CD4-positive, alpha-beta T cell (primary cell): ENCODE measurements around the gene TCAP. TPM values are rescaled to one million over a fixed set of nuclear protein-coding genes. Genes with fewer than 3 reads are reported as not detected.
A peak's percentile ranks its signal among the peaks of the same experiment; 100 is the strongest.

Source experiments
- ATAC-seq: fragments of 200-7000 bp; cut with Tn5 transposase; one replicate; pipeline ENCODE4 v1.10.0; 2022; ENCODE audit warnings: mild to moderate bottlenecking; ENCODE audit not compliant: poor library complexity
- CTCF ChIA-PET: fragments of 350-600 bp; sonication (Branson Sonifier 250); formaldehyde crosslinking; loops from one replicate; lab custom pipeline; 2021; ENCODE audit warnings: antibody characterized with exemption, inconsistent platforms; lab: Charles Lee
- POLR2A ChIA-PET: fragments of 350-600 bp; sonication (Branson Sonifier 250); formaldehyde crosslinking; loops from one replicate; lab custom pipeline; 2021; ENCODE audit warnings: antibody characterized with exemption, inconsistent platforms; lab: Charles Lee
- DNase-seq, 14 experiments: peaks; one replicate each; pipeline ENCODE4 v3.0.0-alpha.2; 2013 to 2020; ENCODE audit warnings: mixed read lengths in 2 of 14
- H3K27ac ChIP-seq, 2 donors: one replicate each; pipeline versions ENCODE4 v1.5.1 to v1.7.0; 2013; ENCODE audit warnings: low read length in 2 of 2, low read depth in 1 of 2, mild to moderate bottlenecking in 1 of 2
- H3K27me3 ChIP-seq, 2 experiments: 1 replicate in 1 of 2; 2 replicates in 1 of 2; pipeline versions ENCODE4 v1.6.1 to v1.7.0; 2013; ENCODE audit warnings: low read length in 2 of 2, control low read depth in 1 of 2, mild to moderate bottlenecking in 1 of 2, moderate library complexity in 1 of 2; ENCODE audit not compliant: insufficient read depth in 2 of 2, control insufficient read depth in 1 of 2
- H3K36me3 ChIP-seq: one replicate; pipeline ENCODE4 v1.6.1; 2013; ENCODE audit warnings: low read length, control low read depth; ENCODE audit not compliant: insufficient read depth
- H3K4me1 ChIP-seq: one replicate; pipeline ENCODE4 v1.6.1; 2013; ENCODE audit warnings: low read length, control low read depth; ENCODE audit not compliant: insufficient read depth
- H3K4me3 ChIP-seq: one replicate; pipeline ENCODE4 v1.5.1; 2013; ENCODE audit warnings: mild to moderate bottlenecking, low read length, moderate library complexity
- H3K9me3 ChIP-seq, 2 experiments: 1 replicate in 1 of 2; 2 replicates in 1 of 2; pipeline versions ENCODE4 v1.6.1 to v1.7.0; 2013; ENCODE audit warnings: low read length in 2 of 2, mild to moderate bottlenecking in 2 of 2, control low read depth in 1 of 2, moderate library complexity in 1 of 2; ENCODE audit not compliant: control insufficient read depth in 1 of 2, insufficient read depth in 1 of 2
- H3K27ac Mint-ChIP-seq: one replicate; pipeline ENCODE4 v1.8.0; 2020; ENCODE audit warnings: mixed read lengths
- H3K27me3 Mint-ChIP-seq: one replicate; pipeline ENCODE4 v1.8.0; 2021; ENCODE audit warnings: mixed read lengths
- H3K36me3 Mint-ChIP-seq: one replicate; pipeline ENCODE4 v1.8.0; 2021; ENCODE audit warnings: low read depth, mixed read lengths
- H3K4me1 Mint-ChIP-seq: one replicate; pipeline ENCODE4 v1.8.0; 2021; ENCODE audit warnings: low read depth, mixed read lengths
- H3K4me3 Mint-ChIP-seq: one replicate; pipeline ENCODE4 v1.8.0; 2020; ENCODE audit warnings: mild to moderate bottlenecking, mixed read lengths
- H3K9me3 Mint-ChIP-seq: one replicate; pipeline ENCODE4 v1.8.0; 2020; ENCODE audit warnings: mixed read lengths
- intact Hi-C, 2 experiments: fragments of 100-400 bp; cut with DNase I in 1 of 2; cut with micrococcal nuclease in 1 of 2; formaldehyde crosslinking; loops; one replicate each; pipeline versions ENCODE4 v1.15.1 to v1.9.0; 2023 to 2025; cut with DNase I, micrococcal nuclease
- total RNA-seq, 174 experiments: library from RNA in 2 of 174; stranded (reverse) in 2 of 174; gene quantifications; one replicate each; pipeline ENCODE4 v1.2.3 and lab custom pipeline; 2021 to 2026
- TF ChIP-seq, protein P1 (sequence below): fragments of 200-600 bp; IDR thresholded peaks from one replicate; pipeline ENCODE4 v1.8.0; 2022; ENCODE audit warnings: antibody characterized with exemption, mild to moderate bottlenecking

TCAP gene
- total RNA-seq, 2 experiments from 2014 or later, result 6.4 TPM

DNA sequence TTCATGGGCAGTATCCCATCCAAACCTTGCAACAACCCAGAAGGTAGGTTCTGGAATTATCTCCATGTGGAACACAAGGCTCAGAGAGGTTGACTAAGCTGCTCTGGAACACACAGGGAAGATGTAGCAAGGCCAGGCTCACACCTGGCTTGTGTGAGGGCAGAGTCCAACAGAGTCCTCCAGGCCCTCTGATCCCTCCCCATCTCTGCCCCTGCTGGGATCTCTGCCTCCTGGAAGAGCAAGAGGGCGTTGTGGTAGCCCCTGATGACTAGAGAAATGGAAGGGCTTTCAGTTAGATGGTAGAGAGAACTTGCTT is 45.4 kb upstream of the TCAP start:
- H3K9me3 Mint-ChIP-seq, result no peaks in the 10 kb centered on the region
- TF ChIP-seq, protein P1, sequence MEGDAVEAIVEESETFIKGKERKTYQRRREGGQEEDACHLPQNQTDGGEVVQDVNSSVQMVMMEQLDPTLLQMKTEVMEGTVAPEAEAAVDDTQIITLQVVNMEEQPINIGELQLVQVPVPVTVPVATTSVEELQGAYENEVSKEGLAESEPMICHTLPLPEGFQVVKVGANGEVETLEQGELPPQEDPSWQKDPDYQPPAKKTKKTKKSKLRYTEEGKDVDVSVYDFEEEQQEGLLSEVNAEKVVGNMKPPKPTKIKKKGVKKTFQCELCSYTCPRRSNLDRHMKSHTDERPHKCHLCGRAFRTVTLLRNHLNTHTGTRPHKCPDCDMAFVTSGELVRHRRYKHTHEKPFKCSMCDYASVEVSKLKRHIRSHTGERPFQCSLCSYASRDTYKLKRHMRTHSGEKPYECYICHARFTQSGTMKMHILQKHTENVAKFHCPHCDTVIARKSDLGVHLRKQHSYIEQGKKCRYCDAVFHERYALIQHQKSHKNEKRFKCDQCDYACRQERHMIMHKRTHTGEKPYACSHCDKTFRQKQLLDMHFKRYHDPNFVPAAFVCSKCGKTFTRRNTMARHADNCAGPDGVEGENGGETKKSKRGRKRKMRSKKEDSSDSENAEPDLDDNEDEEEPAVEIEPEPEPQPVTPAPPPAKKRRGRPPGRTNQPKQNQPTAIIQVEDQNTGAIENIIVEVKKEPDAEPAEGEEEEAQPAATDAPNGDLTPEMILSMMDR, result no peak
- no peaks in the 10 kb centered on the region for H3K36me3 ChIP-seq
- H3K4me3 Mint-ChIP-seq, result no peak overlapping the region
- H3K27me3 Mint-ChIP-seq, result peaks cover 19% of the 10 kb centered on the region
- ATAC-seq (no peak), DNase-seq (no peak)
- no peak overlapping the region for H3K27ac Mint-ChIP-seq
- peaks cover 40% of the 10 kb centered on the region for H3K4me1 ChIP-seq
- no peak overlapping the region for H3K27ac ChIP-seq
- no peaks in the 10 kb centered on the region for H3K36me3 Mint-ChIP-seq
- H3K27me3 ChIP-seq, result peaks cover 0 to 4% of the 10 kb centered on the region in 2 experiments
- no peak overlapping the region for H3K4me3 ChIP-seq
- POLR2A ChIA-PET, result interaction anchor here (1.1 to 2.5 kb wide), 3 partner anchors 18 to 361 kb away, joined by 3 to 11 read pairs (median 4); partner anchors contain the start of genes PSMD3 and STARD3
- H3K9me3 ChIP-seq, result no peaks in the 10 kb centered on the region
- intact Hi-C loops, result loop anchor here (5.0 to 10.0 kb wide), 3 partner anchors 113 to 358 kb away; partner anchors contain the start of genes IKZF3 (in 1 of the 2), MIEN1 (in 1 of the 2) and ZPBP2 (in 1 of the 2)
- peaks cover 19% of the 10 kb centered on the region for H3K4me1 Mint-ChIP-seq
- CTCF ChIA-PET, result interaction anchor here (1.0 to 1.7 kb wide), 2 partner anchors 34 to 111 kb away, joined by 3 to 5 read pairs; partner anchors contain the start of gene MIEN1

GRCh38 chr17:39621523-39622379 is 43.4 kb upstream of the TCAP start:
- peaks cover 15 to 19% of the 10 kb centered on the region in 2 experiments for H3K27me3 ChIP-seq
- peaks cover 0 to 5% of the 10 kb centered on the region in 2 experiments for H3K9me3 ChIP-seq
- peak; percentile 67 to 96 (median 88) for DNase-seq
- POLR2A ChIA-PET, result interaction anchor here (0.5 to 2.5 kb wide), 18 partner anchors 15 to 359 kb away, joined by 3 to 12 read pairs (median 4); partner anchors contain the start of genes CDK12, MIEN1, ORMDL3 and PGAP3
- CTCF ChIA-PET, result interaction anchor here (0.6 to 3.6 kb wide), 56 partner anchors 8 to 640 kb away, joined by 3 to 66 read pairs (median 4); partner anchors contain the start of genes CDK12, IKZF3, MIEN1 and PGAP3
- peaks cover 30% of the 10 kb centered on the region for H3K27me3 Mint-ChIP-seq
- peak overlapping the region; percentile 25 for H3K4me3 ChIP-seq
- ATAC-seq, result peak; percentile 74
- H3K4me1 Mint-ChIP-seq, result peaks cover 25% of the 10 kb centered on the region
- H3K36me3 Mint-ChIP-seq, result no peaks in the 10 kb centered on the region
- intact Hi-C loops, result loop anchor here (1.0 to 10.0 kb wide), 12 partner anchors 13 to 359 kb away; partner anchors contain the start of genes IKZF3 (in 2 of the 2), MIEN1 (in 2 of the 2), PSMD3 (in 1 of the 2) and STARD3 (in 1 of the 2)
- H3K4me3 Mint-ChIP-seq, result peak overlapping the region; percentile 62
- TF ChIP-seq, protein P1, result peak; percentile 100
- no peaks in the 10 kb centered on the region for H3K36me3 ChIP-seq
- H3K4me1 ChIP-seq, result peaks cover 48% of the 10 kb centered on the region
- H3K27ac Mint-ChIP-seq, result peak overlapping the region; percentile 74
- H3K9me3 Mint-ChIP-seq, result no peaks in the 10 kb centered on the region
- H3K27ac ChIP-seq, result no peak overlapping the region

DNA sequence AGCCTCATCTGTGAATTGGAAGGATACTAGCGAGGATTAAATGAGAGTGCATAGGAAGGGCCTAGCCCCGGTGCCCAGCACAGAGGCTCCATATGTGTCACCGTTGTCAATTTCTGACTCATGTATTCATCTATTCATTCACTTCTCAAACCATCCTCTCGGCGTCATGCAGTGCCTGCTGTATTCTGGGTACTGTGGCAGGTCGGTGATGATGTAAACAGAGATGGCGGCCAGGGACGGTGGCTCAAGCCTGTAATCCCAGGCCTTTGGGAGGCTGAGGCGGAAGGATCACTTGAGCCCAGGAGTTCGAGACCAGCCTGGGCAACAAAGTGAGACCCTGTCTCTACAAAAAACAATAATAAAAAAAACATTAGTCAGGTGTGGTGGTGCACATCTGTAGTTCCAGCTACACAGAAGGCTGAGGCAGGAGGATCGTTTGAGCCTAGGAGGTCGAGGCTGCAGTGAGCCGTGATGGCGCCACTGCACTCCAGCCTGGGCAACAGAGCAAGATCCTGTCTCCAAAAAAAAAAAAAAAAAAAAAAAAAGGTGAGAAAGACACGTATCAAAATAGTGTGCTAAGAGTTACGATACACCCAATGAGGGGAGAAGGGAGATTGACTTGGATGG is 42.7 kb upstream of the TCAP start:
- Histone ChIP-seq H3K36me3 (no peaks in the 10 kb centered on the region), H3K27me3 (peaks cover 20 to 22% of the 10 kb centered on the region in 2 experiments), H3K4me1 (peaks cover 49% of the 10 kb centered on the region), H3K27ac (no peak overlapping the region), H3K4me3 (peak overlapping the region; percentile 25), H3K9me3 (peaks cover 0 to 7% of the 10 kb centered on the region in 2 experiments)
- ATAC-seq (peak; percentile 51), DNase-seq (peak in 6 of 14 experiments; percentile 13 to 69 (median 46))
- peak overlapping the region; percentile 62 for H3K4me3 Mint-ChIP-seq
- H3K9me3 Mint-ChIP-seq, result no peaks in the 10 kb centered on the region
- CTCF ChIA-PET, result interaction anchor here (0.6 to 3.6 kb wide), 35 partner anchors 9 to 358 kb away, joined by 3 to 66 read pairs (median 7); partner anchors contain the start of genes CDK12, IKZF3, MIEN1 and PGAP3
- H3K27ac Mint-ChIP-seq, result peak overlapping the region; percentile 74
- TF ChIP-seq, protein P1, result no peak
- H3K36me3 Mint-ChIP-seq, result no peaks in the 10 kb centered on the region
- peaks cover 33% of the 10 kb centered on the region for H3K27me3 Mint-ChIP-seq
- POLR2A ChIA-PET, result interaction anchor here (1.0 to 2.5 kb wide), 8 partner anchors 14 to 358 kb away, joined by 3 to 12 read pairs (median 6); partner anchors contain the start of genes MIEN1, PSMD3 and STARD3
- intact Hi-C loops, result loop anchor here (1.0 to 10.0 kb wide), 14 partner anchors 12 to 358 kb away; partner anchors contain the start of genes IKZF3 (in 2 of the 2), MIEN1 (in 2 of the 2), PNMT (in 1 of the 2) and PSMD3 (in 1 of the 2)
- H3K4me1 Mint-ChIP-seq, result peaks cover 25% of the 10 kb centered on the region
